ENCODE results near the gene CLIC1.

DNA sequence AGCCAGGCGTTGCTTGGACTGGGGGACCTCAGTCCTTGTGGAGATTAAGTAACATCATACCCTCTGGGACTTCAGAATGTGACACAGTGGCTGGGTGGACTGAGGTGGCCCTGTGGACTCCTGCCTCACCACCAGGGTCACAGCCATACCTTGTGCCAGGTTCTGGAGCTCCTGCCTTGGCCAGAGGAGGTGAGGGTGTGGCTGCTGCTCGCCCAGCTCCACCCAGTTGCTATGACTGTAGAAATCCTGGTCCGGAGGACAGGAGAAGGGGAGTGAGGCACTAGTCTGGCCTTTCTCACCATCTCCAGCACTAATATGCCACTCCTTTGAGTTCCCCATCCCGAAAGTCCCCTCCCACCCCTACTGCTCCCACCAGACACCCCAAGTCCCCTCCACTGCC is 38.9 kb upstream of the CLIC1 start:
- TF ChIP-seq POLR2A (IDR thresholded peaks at IDR 0.05), result no peak
- TF ChIP-seq, protein P1, sequence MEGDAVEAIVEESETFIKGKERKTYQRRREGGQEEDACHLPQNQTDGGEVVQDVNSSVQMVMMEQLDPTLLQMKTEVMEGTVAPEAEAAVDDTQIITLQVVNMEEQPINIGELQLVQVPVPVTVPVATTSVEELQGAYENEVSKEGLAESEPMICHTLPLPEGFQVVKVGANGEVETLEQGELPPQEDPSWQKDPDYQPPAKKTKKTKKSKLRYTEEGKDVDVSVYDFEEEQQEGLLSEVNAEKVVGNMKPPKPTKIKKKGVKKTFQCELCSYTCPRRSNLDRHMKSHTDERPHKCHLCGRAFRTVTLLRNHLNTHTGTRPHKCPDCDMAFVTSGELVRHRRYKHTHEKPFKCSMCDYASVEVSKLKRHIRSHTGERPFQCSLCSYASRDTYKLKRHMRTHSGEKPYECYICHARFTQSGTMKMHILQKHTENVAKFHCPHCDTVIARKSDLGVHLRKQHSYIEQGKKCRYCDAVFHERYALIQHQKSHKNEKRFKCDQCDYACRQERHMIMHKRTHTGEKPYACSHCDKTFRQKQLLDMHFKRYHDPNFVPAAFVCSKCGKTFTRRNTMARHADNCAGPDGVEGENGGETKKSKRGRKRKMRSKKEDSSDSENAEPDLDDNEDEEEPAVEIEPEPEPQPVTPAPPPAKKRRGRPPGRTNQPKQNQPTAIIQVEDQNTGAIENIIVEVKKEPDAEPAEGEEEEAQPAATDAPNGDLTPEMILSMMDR (IDR thresholded peaks at IDR 0.05), result peak in 4 of 5 experiments; percentile 14 to 65 (median 36)
- TF ChIP-seq POLR2AphosphoS5 (IDR thresholded peaks at IDR 0.05), result peak in 1 of 3 donors; percentile 12
- no peak for TF ChIP-seq EP300 (IDR thresholded peaks at IDR 0.05; ENCODE audit: low read depth)

Measured in transverse colon (tissue), 4 donors.